GM12878 (cell line): ENCODE results near the gene RANBP3. TPM values are rescaled to one million over a fixed set of nuclear protein-coding genes. Genes with fewer than 3 reads are reported as not detected.

Experiments
- ATAC-seq: fragments of 200-7000 bp; cut with Tn5 transposase; 3 replicates; pipeline ENCODE4 v1.9.1; 2020; ENCODE audit warnings: mild to moderate bottlenecking, moderate library complexity
- BruUV-seq: library from RNA; stranded (reverse); fragments of 400-500 nt; replicated peaks from 2 replicates; lab custom pipeline; 2021; lab: Mats Ljungman, UMichigan
- CTCF ChIA-PET: fragments of 300-600 bp; sonication (Branson Sonifier 250); formaldehyde crosslinking; extraction: SDS; loops from one replicate; lab custom pipeline; 2021; ENCODE audit warnings: inconsistent platforms; lab: Yijun Ruan, JAX
- POLR2A ChIA-PET: fragments of 350-600 bp; formaldehyde crosslinking; extraction: SDS; loops from one replicate; lab custom pipeline; 2021; ENCODE audit warnings: inconsistent platforms; lab: Charles Lee
- RAD21 ChIA-PET: fragments of 300-600 bp; sonication (Branson Sonifier 250); formaldehyde crosslinking; loops from one replicate; lab custom pipeline; 2023; ENCODE audit warnings: antibody characterized with exemption; ENCODE audit not compliant: unreplicated experiment; lab: Charles Lee
- SMC1A ChIA-PET: fragments of 300-600 bp; sonication (Branson Sonifier 250); formaldehyde crosslinking; loops from one replicate; lab custom pipeline; 2023; ENCODE audit not compliant: unreplicated experiment, uncharacterized antibody; lab: Charles Lee
- DNase-seq: peaks from one replicate; pipeline ENCODE4 v3.0.0-alpha.2; 2011; ENCODE audit warnings: low read depth, low spot score
- FAIRE-seq: peaks from 3 replicates; lab custom pipeline; 2011; peaks lifted over from hg19 to GRCh38; lab: Jason Lieb, UNC
- H2AFZ ChIP-seq: 2 replicates; pipeline ENCODE4 v1.6.0; 2011; ENCODE audit warnings: low read depth, low read length, control low read depth; ENCODE audit not compliant: control insufficient read depth
- H3K27ac ChIP-seq: 2 replicates; pipeline ENCODE4 v1.5.1; 2011; ENCODE audit warnings: control low read depth; ENCODE audit not compliant: control insufficient read depth, insufficient read depth
- H3K27me3 ChIP-seq, 2 experiments: replicated peaks in 1 of 2; 2 replicates each; pipeline versions ENCODE4 v1.6.0 to v1.6.1; 2011; ENCODE audit warnings: low read length in 1 of 2; ENCODE audit not compliant: control insufficient read depth in 2 of 2, insufficient read depth in 2 of 2
- H3K36me3 ChIP-seq, 2 experiments: 2 replicates each; pipeline ENCODE4 v1.5.1; 2011; ENCODE audit warnings: low read length in 1 of 2; ENCODE audit not compliant: control insufficient read depth in 2 of 2, insufficient read depth in 2 of 2
- H3K4me1 ChIP-seq: 2 replicates; pipeline ENCODE4 v1.6.1; 2011; ENCODE audit warnings: mild to moderate bottlenecking, low read length, moderate library complexity, mixed read lengths; ENCODE audit not compliant: control insufficient read depth, insufficient read depth
- H3K4me2 ChIP-seq: 2 replicates; pipeline ENCODE4 v1.6.0; 2011; ENCODE audit warnings: control low read depth; ENCODE audit not compliant: control insufficient read depth, insufficient read depth
- H3K4me3 ChIP-seq: fragments of 200-600 bp; sonication (generic); 2 replicates; pipeline ENCODE4 v1.5.1; 2016
- H3K79me2 ChIP-seq: 2 replicates; pipeline ENCODE4 v1.6.0; 2011; ENCODE audit warnings: low read length; ENCODE audit not compliant: control insufficient read depth, insufficient read depth
- H3K9ac ChIP-seq: 2 replicates; pipeline ENCODE4 v1.8.0; 2011; ENCODE audit warnings: low read length, control low read depth, mixed read lengths; ENCODE audit not compliant: control insufficient read depth, insufficient read depth
- H3K9me3 ChIP-seq: replicated peaks from 3 replicates; pipeline ENCODE4 v1.5.1; 2011; ENCODE audit warnings: mild to moderate bottlenecking, low read length; ENCODE audit not compliant: control insufficient read depth, insufficient read depth
- H4K20me1 ChIP-seq: 2 replicates; pipeline ENCODE4 v1.6.0; 2011; ENCODE audit not compliant: control insufficient read depth, insufficient read depth
- BACH1 ChIP-seq: fragments of 450-650 bp; IDR thresholded peaks from 2 replicates; pipeline ENCODE4 v1.6.1; 2017; ENCODE audit warnings: mild to moderate bottlenecking, borderline replicate concordance
- CBFB ChIP-seq: IDR thresholded peaks from 2 replicates; pipeline ENCODE4 v1.6.1; 2016; ENCODE audit warnings: antibody characterized with exemption, low read depth
- EP300 ChIP-seq, 2 experiments: fragments of 150-350 bp in 1 of 2; IDR thresholded peaks; 2 replicates each; pipeline ENCODE4 v1.6.1; 2011 to 2012; ENCODE audit warnings: low read depth in 2 of 2, low read length in 2 of 2, borderline replicate concordance in 1 of 2, improper control_type of control experiment in 1 of 2, inconsistent platforms in 1 of 2; ENCODE audit not compliant: control insufficient read depth in 1 of 2
- HDAC6 ChIP-seq: fragments of 200-600 bp; sonication (generic); IDR thresholded peaks from one replicate; pipeline ENCODE4 v1.8.0; 2017; ENCODE audit warnings: antibody characterized with exemption; ENCODE audit not compliant: unreplicated experiment
- REST ChIP-seq: IDR thresholded peaks from 2 replicates; pipeline ENCODE4 v1.6.1; 2012; ENCODE audit warnings: mild to moderate bottlenecking, low read depth, low read length
- SPI1 ChIP-seq: IDR thresholded peaks from 2 replicates; pipeline ENCODE4 v1.6.1; 2011; ENCODE audit warnings: low read depth, mild to moderate bottlenecking, low read length, moderate library complexity, borderline replicate concordance; ENCODE audit not compliant: insufficient read depth
- SREBF2 ChIP-seq: IDR thresholded peaks from 2 replicates; pipeline ENCODE4 v1.6.1; 2012; ENCODE audit warnings: mild to moderate bottlenecking, low read length
- SUZ12 ChIP-seq: fragments of 200-600 bp; sonication (generic); IDR thresholded peaks from one replicate; pipeline ENCODE4 v1.6.1; 2018; ENCODE audit warnings: antibody characterized with exemption, mild to moderate bottlenecking; ENCODE audit not compliant: unreplicated experiment
- USF1 ChIP-seq: IDR thresholded peaks from 2 replicates; pipeline ENCODE4 v1.6.1; 2011; ENCODE audit warnings: borderline replicate concordance, low read depth, mild to moderate bottlenecking, moderate library complexity, mixed read lengths, low read length; ENCODE audit not compliant: insufficient read depth; ENCODE audit errors: extremely low read length
- WGBS: methylation state at CpG from one replicate; pipeline ENCODE4 v1.1.6; 2016; ENCODE audit warnings: low lambda C conversion rate; ENCODE audit not compliant: insufficient replicate concordance, insufficient coverage; ENCODE audit errors: missing lambda C conversion rate; 5-methylcytosine and 5-hydroxymethylcytosine counted together
- in situ Hi-C: fragments of 300-500 bp; cut with MboI; formaldehyde crosslinking; loops from 9 replicates; pipeline ENCODE4 v1.14.3; 2018; ENCODE audit warnings: mixed read lengths
- intact Hi-C: fragments of 100-400 bp; cut with micrococcal nuclease; formaldehyde crosslinking; loops from one replicate; pipeline ENCODE4 v1.14.2; 2022; ENCODE audit not compliant: unreplicated experiment
- polyA plus RNA-seq, 11 experiments: library from polyadenylated mRNA; depleted of rRNA in 4 of 11; unstranded in 6 of 11; stranded (reverse) in 5 of 11; fragments of >200 nt; fragmentation: Nextera tagmentation in 4 of 11; fragmentation: Illumina TruSeq in 1 of 11; extraction: Ambion mirVana in 4 of 11; extraction: Trizol in 1 of 11; gene quantifications; 1 replicate in 1 of 11; 2 replicates in 10 of 11; pipeline versions ENCODE4 v1.2.1 to v1.2.3, GENCODE V29; 2011 to 2016; ENCODE audit warnings: inconsistent platforms in 2 of 11, missing spikeins in 2 of 11, low read depth in 1 of 11
- total RNA-seq, 4 experiments: library from RNA; depleted of rRNA in 3 of 4; stranded (reverse); fragments of >200 nt in 3 of 4; fragmentation: Illumina TruSeq in 1 of 4; extraction: Trizol in 1 of 4; gene quantifications; 2 replicates each; pipeline versions ENCODE4 v1.2.1 to v1.2.3, GENCODE V29; 2013 to 2021
- TF ChIP-seq, protein P1 (sequence below): fragments of 450-650 bp; IDR thresholded peaks from 2 replicates; pipeline ENCODE4 v1.6.1; 2017; ENCODE audit warnings: mild to moderate bottlenecking

RANBP3 gene
- total and polyA plus RNA-seq, 10 of the 15 experiments (the other 5 are each of a cell fraction or from before 2014, with no cell fraction given): 1.1 to 81.6 (median 60.0) TPM

- TF ChIP-seq, protein P1, sequence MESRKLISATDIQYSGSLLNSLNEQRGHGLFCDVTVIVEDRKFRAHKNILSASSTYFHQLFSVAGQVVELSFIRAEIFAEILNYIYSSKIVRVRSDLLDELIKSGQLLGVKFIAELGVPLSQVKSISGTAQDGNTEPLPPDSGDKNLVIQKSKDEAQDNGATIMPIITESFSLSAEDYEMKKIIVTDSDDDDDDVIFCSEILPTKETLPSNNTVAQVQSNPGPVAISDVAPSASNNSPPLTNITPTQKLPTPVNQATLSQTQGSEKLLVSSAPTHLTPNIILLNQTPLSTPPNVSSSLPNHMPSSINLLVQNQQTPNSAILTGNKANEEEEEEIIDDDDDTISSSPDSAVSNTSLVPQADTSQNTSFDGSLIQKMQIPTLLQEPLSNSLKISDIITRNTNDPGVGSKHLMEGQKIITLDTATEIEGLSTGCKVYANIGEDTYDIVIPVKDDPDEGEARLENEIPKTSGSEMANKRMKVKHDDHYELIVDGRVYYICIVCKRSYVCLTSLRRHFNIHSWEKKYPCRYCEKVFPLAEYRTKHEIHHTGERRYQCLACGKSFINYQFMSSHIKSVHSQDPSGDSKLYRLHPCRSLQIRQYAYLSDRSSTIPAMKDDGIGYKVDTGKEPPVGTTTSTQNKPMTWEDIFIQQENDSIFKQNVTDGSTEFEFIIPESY: no peak
- no peak for TF ChIP-seq USF1
- no peak for TF ChIP-seq REST
Measured at GRCh38 chr19:5929625-5930024, 48.3 kb downstream of the RANBP3 start (continued).

GRCh38 chr19:5929179-5929578 is 48.8 kb downstream of the RANBP3 start:
- H3K9me3 ChIP-seq: no peaks in the 10 kb centered on the region
- H2AFZ ChIP-seq: no peak overlapping the region
- no peak overlapping the region for H3K9ac ChIP-seq
- H3K36me3 ChIP-seq: peaks cover 18 to 54% of the 10 kb centered on the region in 2 experiments
- no peak for FAIRE-seq
- WGBS: 91% methylated on average over 13 of the region's 13 CpGs
- no peak overlapping the region for H3K4me3 ChIP-seq
- BruUV-seq: no TSS peak
- H3K79me2 ChIP-seq: no peaks in the 10 kb centered on the region
- no peaks in the 10 kb centered on the region for H3K27me3 ChIP-seq
- ChIA-PET SMC1A (no interaction called here), RAD21 (no interaction called here), POLR2A (no interaction called here), CTCF (no interaction called here)
- in situ Hi-C loops: no loop called here
- peaks cover 15% of the 10 kb centered on the region for H3K4me1 ChIP-seq
- intact Hi-C loops: no loop called here
- no peaks in the 10 kb centered on the region for H4K20me1 ChIP-seq
- ATAC-seq: no peak
- H3K4me2 ChIP-seq: no peak overlapping the region
- no peak overlapping the region for H3K27ac ChIP-seq
- DNase-seq: no peak
- TF ChIP-seq SREBF2 (no peak), SUZ12 (no peak), CBFB (no peak), EP300 (IDR thresholded peaks at IDR 0.05; ENCODE audit: borderline replicate concordance in 1 of 2, control insufficient read depth in 1 of 2, low read depth in 2 of 2, low read length in 2 of 2) (no peak), HDAC6 (no peak), SPI1 (no peak), BACH1 (no peak)
